Left renal pelvis (tissue), 4 donors: ENCODE measurements around the gene FSTL3. TPM values are rescaled to one million over a fixed set of nuclear protein-coding genes. Genes with fewer than 3 reads are reported as not detected.
"Not testable (repeated sequence)": the region's sequence is repeated elsewhere in the genome, so short reads cannot be mapped to it uniquely, and the experiment has no call there.

Experiments
- DNase-seq, 4 donors: peaks; one replicate each; pipeline ENCODE4 v3.0.0-alpha.2; 2013; ENCODE audit warnings: low read depth in 4 of 4, low spot score in 3 of 4
- polyA plus RNA-seq, 4 donors: library from polyadenylated mRNA; unstranded; fragments of 120-200 nt; gene quantifications; one replicate each; pipeline ENCODE4 v1.2.1, GENCODE V29; 2013; ENCODE audit not compliant: insufficient read length in 4 of 4

Gene FSTL3
- polyA plus RNA-seq, 4 donors = 14.3 to 18.8 (median 17.7) TPM

DNA sequence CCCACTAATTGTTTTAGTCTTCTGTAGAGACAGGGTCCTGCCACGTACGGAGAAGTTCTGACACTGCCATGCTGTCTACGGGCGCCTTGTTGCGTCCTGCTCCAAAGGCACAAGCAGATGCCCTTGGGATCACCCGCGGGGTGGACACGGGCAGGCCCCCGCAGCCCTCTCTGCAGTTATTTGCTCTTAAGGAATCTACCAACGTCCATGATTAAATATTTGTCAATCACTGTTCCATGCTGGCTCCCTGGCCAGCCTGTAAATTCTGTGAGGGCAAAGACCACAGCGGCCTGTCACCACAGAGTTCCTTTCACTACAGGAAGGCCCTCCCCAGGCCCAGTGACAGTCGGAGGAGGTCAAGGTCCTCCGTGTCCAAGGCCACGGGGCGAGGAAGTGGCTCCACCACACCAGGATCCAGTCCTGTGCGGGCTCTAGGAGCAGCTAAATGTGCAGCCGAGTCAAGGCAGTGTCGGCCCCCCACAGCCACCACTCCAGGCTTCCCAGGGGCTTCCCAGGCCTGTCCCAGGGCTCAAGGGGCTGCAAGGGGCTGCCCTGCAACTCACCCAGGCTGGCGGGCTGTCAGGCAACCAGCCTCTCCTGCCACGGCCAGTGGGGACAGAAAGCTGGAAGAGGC lies 15.3 kb upstream of the FSTL3 start:
- DNase-seq = no peak

DNA sequence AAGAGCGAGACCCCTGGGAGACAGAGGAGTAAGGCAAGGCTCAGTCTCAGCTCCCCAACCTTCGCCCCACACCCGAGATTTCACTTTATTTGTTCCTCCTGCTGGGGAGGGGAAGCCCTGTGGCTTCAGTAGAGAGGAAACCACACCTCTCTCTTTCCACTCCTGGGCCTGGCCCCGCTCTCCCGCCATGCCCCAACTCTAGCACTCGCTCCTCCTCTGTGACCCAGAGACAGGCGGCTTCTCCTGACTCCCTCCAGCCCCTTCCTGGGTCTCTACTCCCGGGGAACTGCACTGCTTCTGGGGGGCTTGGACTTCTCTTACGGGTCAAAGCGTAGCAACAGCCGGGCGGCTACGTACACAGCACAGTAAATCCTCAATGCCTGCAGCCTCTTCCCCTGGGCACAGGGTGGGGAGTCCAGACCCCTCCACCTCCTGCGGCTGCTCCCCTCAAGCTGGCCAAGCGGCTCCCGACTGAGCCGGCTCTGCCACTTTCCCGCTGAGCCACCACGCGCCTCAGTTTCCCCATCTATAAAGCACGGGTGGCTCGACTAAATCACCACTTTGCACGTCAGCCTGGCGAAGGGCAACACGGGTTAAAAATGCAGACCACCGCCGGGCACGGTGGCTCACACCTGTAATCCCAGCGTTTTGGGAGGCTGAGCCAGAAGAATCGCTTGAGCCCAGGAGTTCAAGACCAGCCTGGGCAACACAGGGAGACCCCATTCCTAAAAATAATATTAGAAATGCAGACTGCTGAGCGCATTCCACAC lies 14.6 kb upstream of the FSTL3 start:
- no peak for DNase-seq

DNA sequence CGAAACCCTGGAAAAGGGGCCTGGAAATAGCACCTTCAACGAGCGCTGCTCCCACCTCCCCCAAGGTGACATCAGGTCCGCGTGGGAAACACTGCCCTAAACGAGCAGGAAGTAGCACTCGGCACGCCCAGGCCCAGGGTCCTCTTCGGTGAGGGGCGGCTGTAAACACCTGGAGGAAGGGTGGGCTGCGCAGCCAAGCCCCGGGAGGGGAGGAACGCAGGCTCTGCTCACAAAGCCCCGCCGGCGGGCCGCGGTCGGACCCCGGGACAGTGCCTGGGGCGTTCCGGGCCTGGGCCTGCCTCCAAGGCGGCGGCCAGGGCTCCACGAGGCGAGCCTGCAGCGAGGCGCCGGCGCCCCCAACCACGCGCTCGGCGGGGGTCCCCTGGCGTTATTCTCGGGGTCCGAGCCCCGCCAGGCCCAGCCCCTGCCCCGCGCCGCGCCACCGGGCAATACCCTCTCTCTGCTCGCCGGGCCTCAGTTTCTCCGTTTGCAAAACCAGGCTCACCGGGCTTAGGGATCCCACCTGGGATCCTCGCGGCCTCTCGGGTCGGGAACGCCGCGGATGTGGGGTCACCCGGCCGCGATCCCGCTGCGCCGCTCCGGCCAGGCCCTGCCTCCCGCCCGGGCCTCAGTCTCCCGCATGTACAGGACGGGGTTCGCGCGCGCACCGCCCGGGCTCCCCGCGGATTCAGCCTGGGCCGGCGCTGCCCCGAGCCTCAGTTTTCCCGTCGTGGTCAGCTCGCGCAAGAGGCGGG lies 13.8 kb upstream of the FSTL3 start:
- DNase-seq = no peak

DNA sequence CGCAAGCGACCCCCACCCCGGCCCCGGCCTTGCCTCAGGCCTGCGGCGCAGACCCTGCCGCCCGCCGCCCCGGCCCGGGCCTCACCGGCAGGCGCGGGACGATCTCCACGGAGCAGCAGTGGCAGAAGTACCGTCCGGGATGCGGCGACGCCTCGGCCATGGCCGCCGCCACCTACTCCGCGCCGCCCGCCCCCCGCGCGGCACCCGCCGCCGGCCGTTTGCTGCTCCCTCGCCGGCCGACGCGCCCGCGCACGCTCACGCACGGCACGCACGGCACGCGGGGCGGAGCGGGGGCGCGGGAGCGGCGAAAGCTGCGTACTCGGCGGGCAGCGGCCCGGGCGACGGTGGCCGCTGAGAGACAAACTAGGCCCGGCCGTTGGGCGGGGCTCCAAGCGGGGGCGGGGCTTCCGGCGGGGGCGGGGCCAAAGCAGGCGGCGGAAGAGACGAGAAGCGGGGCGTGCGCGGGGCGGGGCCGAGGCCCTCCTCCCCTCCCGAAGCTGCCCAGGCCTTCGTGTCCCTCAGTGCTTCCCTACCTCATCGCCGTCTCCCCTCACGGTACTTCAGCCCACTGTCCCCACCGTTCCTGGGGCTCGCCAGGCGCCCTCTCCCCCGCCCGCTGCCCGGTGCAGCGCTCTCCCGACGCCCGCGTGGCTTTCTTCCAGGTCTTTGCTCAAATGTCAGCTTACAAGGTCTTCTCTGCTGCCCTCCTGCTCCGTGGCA lies 13.1 kb upstream of the FSTL3 start, which contains the start of gene RNF126:
Gene RNF126, minus strand, starts transcription at position 253 of the 720 bp plus-strand sequence. Its CDS starts 93 bp downstream, at position 160.
- DNase-seq = peak; percentile 52 to 80 (median 76)

DNA sequence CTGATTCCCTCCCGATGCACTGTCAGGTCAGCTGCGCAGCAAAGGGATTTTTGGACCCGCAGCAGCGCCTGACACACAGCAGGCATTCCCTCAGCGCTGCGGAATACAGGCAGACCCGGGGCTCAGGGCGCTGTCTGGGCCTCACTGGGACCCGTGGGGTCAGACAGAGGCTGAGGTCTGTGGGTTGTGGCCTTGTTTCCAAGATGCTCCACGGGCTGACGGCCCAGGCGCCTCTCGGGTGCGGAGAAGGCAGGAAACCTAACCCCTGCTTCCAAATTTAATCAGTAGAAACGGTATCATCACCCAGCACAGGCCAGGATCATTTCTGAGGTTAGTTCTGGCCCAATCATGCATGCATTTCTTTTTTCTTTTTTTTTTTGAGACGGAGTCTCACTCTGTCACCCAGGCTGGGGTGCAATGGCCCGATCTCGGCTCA lies 12.5 kb upstream of the FSTL3 start:
- no peak for DNase-seq

DNA sequence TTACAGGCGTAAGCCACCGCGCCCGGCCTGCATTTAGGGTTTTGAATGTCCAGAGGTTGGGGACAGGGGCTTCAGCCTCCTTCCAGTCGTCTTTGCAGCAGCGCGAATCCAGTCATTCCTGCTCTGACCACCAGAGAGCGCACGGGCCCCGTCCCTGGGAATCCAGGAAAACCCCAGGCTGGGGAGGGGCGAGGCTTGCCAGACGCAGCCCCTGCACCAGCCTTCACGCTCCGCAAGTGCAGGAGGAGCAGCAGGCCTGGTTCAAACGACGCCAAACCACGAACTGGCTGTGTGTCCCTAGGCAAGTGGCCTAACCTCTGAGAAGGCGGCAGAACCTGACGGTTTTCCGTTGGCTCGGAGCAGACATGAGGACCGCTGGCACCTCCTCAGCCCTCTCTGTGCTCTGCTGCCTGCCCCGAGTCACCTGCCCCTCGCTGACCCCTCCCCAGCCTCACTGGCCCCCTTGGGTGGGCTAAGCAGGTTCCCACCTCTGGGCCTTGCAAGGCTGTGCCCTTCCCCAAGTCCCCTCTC lies 11.2 kb upstream of the FSTL3 start:
- DNase-seq = peak in 3 of 4 donors; percentile 54 to 71 (median 66)

DNA sequence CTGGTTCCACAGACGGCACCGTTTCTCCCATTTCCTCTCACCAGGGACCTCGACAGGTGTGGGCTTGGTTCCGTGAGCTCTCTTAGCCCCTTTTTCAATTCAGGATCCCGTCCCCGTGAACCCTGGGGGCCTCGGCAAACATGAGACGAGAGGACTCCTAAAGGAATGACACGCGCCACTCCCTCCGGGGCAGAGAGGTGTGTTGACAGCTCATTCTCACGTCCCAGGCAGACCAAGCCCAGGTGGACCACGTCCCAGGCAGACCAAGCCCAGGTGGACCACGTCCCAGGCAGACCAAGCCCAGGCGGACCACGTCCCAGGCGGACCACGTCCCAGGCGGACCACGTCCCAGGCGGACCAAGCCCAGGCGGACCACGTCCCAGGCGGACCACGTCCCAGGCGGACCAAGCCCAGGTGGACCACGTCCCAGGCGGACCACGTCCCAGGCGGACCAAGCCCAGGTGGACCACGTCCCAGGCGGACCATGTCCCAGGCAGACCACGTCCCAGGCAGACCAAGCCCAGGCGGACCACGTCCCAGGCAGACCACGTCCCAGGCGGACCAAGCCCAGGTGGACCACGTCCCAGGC lies 9.1 kb upstream of the FSTL3 start:
- not testable (repeated sequence) for DNase-seq

DNA sequence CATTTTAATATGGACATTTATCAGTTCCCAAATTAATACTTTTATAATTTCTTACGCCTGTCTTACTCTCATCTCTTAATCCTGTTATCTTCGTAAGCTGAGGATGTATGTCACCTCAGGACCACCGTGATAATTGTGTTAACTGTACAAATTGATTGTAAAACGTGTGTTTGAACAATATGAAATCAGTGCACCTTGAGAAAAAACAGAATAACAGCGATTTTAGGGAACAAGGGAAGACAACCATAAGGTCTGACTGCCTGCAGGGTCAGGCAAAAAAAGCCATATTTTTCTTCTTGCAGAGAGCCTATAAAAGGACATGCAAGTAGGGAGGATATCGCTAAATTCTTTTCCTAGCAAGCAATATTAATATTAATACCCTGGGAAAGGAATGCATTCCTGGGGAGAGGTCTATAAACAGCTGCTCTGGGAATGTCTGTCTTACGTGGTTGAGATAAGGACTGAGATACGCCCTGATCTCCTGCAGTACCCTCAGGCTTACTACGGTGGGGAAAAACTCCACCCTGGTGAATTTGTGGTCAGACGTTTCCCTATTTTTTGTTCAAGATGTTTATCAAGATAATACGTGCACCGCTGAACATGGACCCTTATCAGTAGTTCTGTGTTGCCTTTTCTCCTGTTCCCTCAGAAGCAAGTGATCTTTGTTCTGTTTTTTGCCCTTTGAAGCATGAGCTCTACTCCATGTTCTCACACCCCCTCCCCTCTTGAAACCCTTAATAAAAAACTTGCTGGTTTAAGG lies 7.3 kb upstream of the FSTL3 start:
- DNase-seq = not testable (repeated sequence)

DNA sequence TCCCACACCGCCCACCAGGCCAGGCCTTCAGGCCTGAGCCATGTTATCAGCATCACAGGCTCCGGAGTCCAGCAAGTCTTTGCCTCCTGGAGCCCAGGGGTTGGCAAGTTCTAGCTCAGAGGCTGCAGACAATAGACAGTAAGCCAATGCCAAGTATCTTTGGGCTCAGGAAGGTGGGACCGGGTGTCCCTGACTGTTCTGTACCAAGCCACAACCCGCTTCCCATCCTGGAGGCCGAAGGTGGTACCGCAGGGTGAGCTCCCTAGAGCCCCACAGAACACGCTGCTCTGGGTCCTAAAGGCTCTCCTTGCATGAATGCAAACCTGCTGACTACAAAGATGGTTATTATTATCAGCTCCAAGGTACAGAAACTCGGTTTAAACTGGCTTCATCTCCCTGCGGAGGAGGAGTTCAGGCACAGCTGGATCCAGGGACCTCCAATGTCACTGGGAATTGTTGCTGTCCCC lies 5.5 kb upstream of the FSTL3 start:
- DNase-seq = no peak

DNA sequence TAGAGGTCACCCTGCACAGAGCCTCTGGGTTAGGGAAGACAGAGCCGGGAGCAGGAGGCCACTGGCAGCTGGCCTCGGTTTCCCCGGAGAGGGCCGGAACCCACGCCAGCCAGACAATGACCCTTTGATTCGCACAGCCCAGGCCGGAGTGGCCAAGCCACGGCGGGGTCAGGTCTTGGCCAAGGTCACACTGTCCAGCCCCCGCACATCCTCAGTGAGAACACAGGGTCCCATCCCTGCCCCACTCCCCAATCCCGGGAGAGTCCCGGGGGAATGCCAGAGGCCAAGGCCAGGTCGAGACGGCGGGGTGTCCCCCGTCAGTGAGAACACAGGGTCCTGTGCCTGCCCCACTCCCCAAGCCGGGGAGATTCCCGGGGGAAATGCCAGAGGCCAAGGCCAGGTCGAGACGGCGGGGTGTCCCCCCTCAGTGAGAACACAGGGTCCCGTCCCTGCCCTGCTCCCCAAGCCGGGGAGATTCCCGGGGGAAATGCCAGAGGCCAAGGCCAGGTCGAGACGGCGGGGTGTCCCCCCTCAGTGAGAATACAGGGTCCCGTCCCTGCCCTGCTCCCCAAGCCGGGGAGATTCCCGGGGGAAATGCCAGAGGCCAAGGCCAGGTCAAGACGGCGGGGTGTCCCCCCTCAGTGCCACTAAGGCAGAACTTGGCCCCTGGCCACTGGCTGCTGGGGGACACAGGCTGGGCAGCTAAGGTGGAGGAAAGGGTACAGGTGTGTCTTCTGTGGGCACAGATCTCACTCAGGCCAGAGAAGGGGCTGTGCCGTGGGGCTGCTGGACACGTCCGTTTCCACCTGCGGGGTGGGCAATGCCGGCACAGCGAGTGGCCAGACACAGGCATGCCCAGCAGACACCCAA lies 1.7 kb upstream of the FSTL3 start:
- no peak for DNase-seq

DNA sequence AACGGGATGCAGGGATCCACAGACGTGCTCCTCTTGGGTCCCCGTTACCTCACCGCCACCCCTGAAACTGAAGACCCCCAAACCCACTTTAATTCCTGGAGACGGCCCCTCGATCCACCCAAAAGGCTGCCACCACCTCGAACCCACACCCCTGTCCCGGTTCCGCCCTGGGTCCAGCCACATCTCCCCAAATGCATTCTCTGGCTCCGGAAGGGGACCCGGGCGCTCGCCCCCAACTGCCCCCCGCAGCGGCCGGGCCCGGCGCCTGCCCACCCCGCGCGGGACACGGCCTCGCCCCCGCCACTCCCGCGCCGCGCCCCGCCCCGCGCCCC lies 219 bp upstream of the FSTL3 start:
- DNase-seq = no peak

DNA sequence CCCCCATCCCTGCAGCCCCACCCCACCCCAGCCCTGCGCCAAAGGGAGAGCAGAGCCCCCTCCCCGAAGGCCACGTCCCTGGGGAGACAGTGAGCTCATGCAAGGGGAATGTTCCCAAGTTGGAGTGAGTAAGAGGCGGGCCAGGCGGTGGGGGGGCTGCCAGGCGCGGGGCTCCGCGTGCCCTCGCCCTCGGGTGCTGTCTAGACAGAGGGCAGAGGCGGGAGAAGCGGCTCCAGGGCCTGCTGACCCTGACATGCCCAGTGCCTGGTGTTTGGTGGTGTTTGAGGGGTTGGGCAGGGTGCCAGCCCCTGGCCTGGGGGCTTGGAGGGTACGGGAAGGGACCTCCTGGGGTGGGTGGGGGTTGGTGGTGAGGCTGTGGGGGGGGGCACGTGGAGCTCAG lies 1.0 kb downstream of the FSTL3 start:
- DNase-seq = no peak

DNA sequence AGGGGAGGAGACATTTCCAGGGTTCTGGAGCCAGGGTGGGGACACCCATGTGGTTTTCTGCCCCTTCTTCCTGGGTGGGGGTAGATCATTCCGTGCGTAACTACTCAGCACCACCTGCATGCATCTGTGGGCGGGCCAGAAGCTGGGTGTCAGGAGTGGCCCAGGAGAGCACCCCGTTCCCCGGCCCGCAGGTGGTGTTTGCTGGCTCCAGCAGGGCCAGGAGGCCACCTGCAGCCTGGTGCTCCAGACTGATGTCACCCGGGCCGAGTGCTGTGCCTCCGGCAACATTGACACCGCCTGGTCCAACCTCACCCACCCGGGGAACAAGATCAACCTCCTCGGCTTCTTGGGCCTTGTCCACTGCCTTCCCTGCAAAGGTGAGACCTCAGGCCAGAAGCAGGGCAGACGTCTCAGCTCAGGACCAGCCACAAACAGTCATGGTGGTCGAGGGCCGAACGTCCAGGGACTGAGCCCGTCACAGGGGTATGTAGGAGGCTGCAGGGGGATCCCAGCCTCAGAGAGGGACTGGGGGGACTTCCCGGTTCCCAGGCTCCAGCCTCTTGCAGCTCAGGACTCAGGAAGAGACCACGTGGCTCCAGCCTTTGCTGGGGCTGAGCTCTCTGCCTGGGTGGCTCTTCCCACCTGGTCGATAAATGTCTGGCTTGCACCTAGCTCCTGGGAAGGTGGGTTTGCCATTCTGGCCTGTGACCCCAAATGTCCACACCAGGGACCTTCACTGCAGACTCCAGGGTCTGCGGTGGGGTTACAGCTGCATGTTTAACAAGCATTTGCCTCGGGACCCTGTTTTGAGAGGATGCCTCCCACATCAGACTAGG lies 1.6 kb downstream of the FSTL3 start:
- no peak for DNase-seq

DNA sequence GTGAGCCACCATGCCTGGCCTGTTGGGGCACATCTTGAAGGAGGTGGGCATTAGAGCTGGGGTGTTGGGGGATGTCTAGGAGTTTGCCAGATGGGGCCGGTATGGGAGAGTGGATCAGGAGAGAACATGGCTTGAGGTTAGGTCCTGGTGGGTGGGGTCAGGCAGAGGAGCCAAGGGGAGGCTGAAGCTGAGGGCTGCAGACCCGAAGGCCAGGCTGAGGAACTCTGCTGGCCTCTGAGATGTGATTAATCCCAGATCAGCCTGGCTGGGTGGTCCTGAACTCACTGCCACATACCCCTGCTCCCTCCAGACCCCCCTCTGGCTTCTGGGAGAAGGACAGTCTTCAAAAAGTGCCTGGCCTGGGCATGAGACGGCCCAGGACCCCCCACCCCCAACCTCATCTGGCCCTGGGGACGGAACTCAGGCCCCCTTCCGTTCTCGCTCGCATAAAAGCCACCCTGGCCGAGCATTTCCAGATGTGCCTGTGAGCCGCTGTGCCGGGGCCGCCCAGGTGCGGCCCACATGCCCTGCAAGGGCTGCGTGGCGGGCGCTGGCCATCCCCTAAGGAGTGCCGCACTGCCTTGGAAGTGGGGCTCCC lies 2.7 kb downstream of the FSTL3 start:
- no peak for DNase-seq

DNA sequence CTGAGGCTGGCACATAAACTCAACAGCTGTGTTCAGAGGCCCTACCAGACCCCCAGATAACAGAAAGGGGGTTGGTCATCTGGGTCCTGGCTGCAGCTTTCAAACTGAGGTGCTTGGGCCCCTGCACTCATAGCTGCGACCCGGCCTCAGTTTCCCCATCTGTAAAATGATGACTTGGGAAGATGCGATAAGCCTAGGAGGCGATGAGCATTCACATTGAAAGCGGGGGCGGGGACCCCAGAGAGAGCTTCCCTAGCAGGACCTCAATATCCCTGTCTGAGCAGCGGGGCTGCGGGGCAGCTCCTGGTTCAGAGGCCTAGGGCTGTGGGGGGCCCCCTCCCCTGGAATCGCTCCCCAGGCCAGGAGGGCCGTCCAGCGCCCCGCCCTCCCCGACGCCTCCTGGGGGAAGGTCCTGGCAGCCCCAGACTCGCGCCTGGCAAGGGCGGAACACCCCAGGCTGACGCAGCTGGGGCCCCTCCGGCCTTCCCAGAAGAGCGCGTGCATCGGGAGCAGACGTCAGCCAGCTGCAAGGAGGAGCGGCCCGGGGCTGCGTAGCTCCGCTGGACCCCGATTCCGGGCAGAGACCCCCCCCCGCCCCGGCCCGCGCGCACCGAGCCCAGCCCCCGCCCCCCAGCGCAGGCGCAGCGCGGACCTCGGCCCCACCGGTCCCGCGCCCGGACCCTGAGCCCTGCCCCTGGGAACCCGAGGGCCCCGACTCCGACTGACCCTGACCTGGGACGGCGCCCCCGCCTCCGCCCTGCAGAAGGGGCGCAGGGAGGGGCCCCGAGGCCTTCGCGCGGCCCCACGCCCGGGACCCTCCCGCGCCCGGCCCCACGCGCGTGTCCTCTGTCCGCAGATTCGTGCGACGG lies 3.5 kb downstream of the FSTL3 start:
- no peak for DNase-seq
